Embryonic facial prominence (tissue), 1 donor: ENCODE results near the gene AHI1.

Experiments
- DNase-seq: peaks from one replicate; pipeline ENCODE4 v3.0.0-alpha.2; 2016; ENCODE audit errors: extremely low spot score

AHI1 gene

GRCh38 chr6:135451617-135452190, 45.8 kb downstream of the AHI1 start:
- peak; percentile 39 for DNase-seq

DNA sequence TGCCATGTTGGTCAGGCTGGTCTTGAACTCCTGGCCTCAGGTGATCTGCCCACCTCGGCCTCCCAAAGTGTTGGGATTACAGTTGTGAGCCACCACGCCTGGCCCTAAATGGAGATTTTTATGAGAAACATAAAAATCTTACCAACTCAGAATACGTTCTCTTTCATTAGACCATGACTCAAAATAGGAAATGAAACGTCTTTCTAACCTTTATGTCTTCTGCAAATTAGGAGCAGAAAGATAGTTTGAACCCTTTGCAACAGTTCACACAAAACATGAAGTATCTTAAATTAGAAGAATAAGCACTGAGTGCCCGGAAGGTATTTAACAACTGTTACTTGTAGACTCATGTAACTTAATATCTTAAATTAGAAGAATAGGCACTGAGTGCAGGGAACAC, 48.3 kb downstream of the AHI1 start:
- no peak for DNase-seq

GRCh38 chr6:135440087-135440792, 57.3 kb downstream of the AHI1 start:
- DNase-seq, result no peak

DNA sequence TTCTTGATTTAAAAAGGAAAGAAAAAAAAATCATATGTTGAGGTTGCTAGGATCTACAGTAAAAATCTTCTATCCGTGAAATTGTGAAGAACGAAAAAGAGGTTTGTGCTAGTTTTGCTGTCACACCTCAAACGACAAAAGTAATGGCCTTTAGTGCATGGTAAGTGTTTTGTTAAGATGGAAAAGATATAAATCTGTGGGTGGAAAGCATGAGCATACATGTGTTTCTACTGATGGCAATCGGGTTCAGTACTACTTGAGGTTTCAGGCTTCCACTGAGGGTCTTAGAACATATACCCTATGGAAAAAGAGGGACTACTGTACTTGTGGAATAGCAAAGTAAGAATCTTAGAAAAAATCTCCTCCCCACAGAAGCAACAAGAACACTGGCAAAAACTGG, 58.0 kb downstream of the AHI1 start:
- DNase-seq, result no peak

DNA sequence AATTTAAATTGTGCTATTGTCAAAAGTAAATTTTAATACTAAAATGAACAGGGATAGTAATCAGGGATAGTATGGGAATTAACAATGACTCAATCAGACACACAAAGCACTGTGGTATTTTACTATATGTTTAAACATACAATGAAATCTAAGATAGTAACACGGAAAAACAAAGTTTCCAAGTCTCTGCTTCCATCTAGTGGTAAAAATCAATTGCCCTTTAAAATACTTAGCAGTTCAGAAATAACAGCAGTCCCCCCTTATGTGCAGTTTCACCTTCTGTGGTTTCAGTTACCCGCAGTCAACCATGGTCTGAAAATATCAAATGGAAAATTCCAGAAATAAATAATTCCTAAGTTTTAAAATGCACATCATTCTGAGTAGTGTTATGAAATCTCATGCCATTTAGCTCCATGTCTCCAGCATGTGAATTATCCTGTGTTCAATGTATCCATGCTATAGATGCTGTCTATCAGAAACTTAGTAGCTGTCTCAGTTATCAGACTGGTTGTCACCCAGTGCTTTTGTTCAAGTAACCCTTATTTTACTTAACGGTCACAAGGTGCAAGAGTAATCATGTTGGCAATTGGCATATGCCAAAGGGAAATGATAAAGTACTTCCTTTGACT, 58.5 kb downstream of the AHI1 start:
- no peak for DNase-seq

DNA sequence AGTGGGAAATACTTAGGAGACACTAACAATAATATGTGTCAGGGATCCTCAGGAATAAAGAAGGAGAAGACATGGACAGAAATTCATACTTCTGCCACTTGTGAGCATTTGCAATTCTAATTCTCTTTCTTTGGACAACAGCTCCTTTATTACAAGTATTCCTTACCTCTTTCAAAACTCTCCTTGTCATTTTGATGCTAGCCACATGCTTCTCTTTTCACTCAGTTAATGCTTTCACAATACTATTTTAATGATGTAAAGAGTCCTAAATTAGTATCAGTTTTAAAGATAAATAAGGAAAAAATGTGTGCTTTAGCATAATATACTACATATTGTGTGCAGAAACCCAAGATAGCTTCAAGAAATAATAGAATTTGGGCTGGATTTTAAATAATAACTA, 62.5 kb downstream of the AHI1 start:
- DNase-seq, result no peak

DNA sequence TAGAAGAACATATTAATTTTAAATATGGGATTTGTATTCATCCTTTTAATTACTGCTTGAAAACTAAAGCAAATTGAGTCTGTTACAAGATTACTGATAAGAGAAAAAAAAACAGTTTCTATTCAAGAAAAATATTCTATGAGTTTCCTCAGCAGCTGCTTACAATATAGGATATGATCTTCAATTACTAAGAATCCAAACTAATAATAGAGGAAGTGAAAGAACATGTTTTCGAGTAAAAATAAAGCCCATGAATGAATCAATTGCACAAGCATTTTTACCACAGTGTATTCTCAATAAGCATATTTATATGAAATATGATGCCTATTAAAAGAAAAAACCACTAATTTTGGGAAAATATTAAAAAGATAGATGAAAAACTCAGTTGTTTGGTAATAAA, 63.4 kb downstream of the AHI1 start:
- no peak for DNase-seq

DNA sequence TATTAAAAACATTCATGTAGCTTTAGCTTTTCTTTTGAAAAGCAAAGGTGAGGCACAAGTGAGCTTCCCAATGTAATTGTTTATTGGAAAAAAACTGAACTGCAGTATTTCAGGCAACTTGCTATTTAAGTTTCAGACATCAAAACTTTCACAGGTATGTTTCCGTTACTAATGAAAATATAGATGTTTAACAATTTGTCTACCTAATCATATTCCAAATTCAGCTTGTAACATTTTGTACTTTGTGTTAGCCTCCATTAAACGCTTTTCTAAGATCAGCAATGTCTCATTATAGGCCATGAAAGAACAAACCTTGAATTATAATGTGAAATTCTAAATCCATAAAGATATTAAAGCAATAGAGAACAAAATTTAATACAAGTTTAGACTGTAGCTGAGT, 69.5 kb downstream of the AHI1 start:
- DNase-seq, result no peak

- DNase-seq, result no peak
These were observed 70.7 kb downstream of the AHI1 start for GRCh38 chr6:135426833-135427232.

GRCh38 chr6:135424385-135424784, 73.2 kb downstream of the AHI1 start:
- no peak for DNase-seq

- DNase-seq, result no peak
These were observed 73.9 kb downstream of the AHI1 start for GRCh38 chr6:135423649-135424128.

- DNase-seq, result no peak
These were observed 78.4 kb downstream of the AHI1 start for GRCh38 chr6:135419162-135419561.

DNA sequence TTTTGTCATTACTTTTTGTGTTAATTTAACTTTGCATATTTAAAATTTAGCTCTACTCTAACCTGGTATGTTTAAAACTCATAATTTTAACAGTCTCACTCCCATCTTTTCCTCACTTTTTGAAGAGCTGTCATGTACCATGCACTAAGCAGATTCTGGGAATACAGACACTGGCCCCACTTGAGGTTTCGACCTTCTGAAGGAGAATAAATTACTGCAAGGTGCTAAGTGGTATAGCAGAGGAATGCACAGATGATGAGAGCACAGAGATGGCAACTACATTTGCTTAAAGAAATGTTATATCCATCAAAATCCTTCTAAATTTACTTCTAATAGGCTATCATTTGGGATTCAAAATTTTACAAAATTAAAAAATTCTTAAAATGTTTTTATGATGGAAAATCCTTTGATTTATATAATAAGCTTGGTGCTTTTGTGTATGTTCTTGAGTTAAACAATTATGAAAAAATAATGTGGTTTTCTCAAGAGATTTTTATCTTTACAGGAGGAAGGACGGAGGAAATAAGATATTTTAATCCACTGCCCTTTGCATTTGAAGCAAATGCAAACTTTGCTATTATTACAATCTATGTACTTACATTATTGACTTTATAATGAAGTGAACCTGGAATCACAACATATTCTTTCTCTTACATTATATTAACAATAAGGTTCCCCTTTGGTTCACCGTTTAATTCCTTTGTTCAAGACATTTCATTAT, 79.3 kb downstream of the AHI1 start:
- no peak for DNase-seq

GRCh38 chr6:135412761-135413160, 84.8 kb downstream of the AHI1 start:
- DNase-seq, result no peak

GRCh38 chr6:135411849-135412248, 85.7 kb downstream of the AHI1 start:
- DNase-seq, result no peak

DNA sequence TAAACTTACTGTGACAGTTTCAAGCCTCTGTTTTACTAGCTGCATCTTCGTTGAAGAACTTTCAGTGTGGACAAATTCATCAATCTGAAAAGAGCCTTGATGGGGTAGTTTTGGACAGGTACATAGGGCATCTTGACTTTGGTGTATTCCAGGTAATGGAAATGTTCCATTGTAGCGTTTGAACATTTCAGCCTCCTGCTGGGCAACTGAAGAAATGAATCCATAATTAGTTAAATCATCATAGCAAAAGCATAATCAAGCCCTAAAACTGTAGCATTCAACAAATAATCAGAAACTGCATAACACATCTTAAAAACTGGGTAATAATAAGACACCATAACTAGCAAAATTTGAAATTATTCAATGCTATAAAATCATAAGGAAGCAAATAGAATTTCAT, 86.2 kb downstream of the AHI1 start:
- no peak for DNase-seq

- DNase-seq, result no peak
These were observed 86.7 kb downstream of the AHI1 start for GRCh38 chr6:135410856-135411255.

- no peak for DNase-seq
These were observed 94.0 kb downstream of the AHI1 start for GRCh38 chr6:135403584-135403983.

- DNase-seq, result no peak
These were observed 95.2 kb downstream of the AHI1 start for GRCh38 chr6:135402311-135402710.

GRCh38 chr6:135397172-135397952, 100.2 kb downstream of the AHI1 start:
- DNase-seq, result no peak

- no peak for DNase-seq
These were observed 102.4 kb downstream of the AHI1 start for GRCh38 chr6:135395136-135395535.

DNA sequence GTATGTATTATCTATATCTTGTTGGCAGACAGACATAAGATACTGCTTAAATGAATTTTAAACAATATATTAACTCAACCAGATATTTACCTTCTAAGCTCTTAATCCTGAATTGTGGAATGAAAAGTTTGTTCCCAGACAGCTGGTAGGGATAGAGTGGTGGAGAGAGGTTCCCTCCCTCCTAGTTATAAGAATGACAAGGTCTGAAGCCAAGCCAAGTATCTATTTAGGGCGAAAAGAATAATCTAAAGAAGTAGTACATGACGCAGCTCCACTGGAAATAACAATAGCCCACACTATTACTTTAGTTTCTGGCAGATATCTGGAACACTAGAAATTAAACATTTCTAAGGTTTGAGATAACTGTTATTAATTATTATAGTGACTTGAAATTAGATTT, 104.3 kb downstream of the AHI1 start:
- no peak for DNase-seq
